A673 (cell line): Measurements from ENCODE around the gene FNDC11. TPM values are rescaled to one million over a fixed set of nuclear protein-coding genes. Genes with fewer than 3 reads are reported as not detected.

ENCODE experiments used
- BruUV-seq: library from RNA; stranded (reverse); fragments of 400-500 nt; replicated peaks from 2 replicates; lab custom pipeline; 2021; lab: Mats Ljungman, UMichigan
- CTCF ChIA-PET: fragments of 300-600 bp; sonication (Branson Sonifier 250); formaldehyde crosslinking; loops from one replicate; lab custom pipeline; 2022; ENCODE audit warnings: antibody characterized with exemption; lab: Charles Lee
- POLR2A ChIA-PET: fragments of 300-600 bp; sonication (Branson Sonifier 250); formaldehyde crosslinking; loops from one replicate; lab custom pipeline; 2022; ENCODE audit warnings: antibody characterized with exemption; ENCODE audit not compliant: low non-redundant PET; lab: Charles Lee
- DNase-seq: peaks from one replicate; pipeline ENCODE4 v3.0.0-alpha.2; 2015; ENCODE audit warnings: low spot score
- H3K27ac ChIP-seq: fragments of 200-600 bp; sonication (generic); 2 replicates; pipeline ENCODE4 v1.5.1; 2016; ENCODE audit warnings: mixed run types, low read depth, mild to moderate bottlenecking, mixed read lengths, antibody characterized with exemption, low read length; ENCODE audit not compliant: poor library complexity, severe bottlenecking
- H3K27me3 ChIP-seq: fragments of 200-600 bp; sonication (generic); replicated peaks from 2 replicates; pipeline ENCODE4 v1.6.1; 2017; ENCODE audit warnings: mixed run types, low read depth, mild to moderate bottlenecking, mixed read lengths, antibody characterized with exemption, low read length; ENCODE audit not compliant: insufficient read depth, poor library complexity
- H3K36me3 ChIP-seq: fragments of 200-600 bp; sonication (generic); 2 replicates; pipeline ENCODE4 v1.6.1; 2016; ENCODE audit warnings: mixed run types, mild to moderate bottlenecking, mixed read lengths, antibody characterized with exemption, low read length; ENCODE audit not compliant: insufficient read depth, poor library complexity, severe bottlenecking
- H3K4me1 ChIP-seq: fragments of 200-600 bp; sonication (generic); 2 replicates; pipeline ENCODE4 v1.6.1; 2017; ENCODE audit warnings: mixed run types, mild to moderate bottlenecking, mixed read lengths, antibody characterized with exemption, low read length; ENCODE audit not compliant: insufficient read depth, poor library complexity, severe bottlenecking
- H3K4me3 ChIP-seq: fragments of 200-600 bp; sonication (generic); 2 replicates; pipeline ENCODE4 v1.5.1; 2016; ENCODE audit warnings: low read depth, mixed run types, mild to moderate bottlenecking, mixed read lengths, low read length; ENCODE audit not compliant: poor library complexity, severe bottlenecking
- H3K9me3 ChIP-seq: fragments of 200-600 bp; sonication (generic); 2 replicates; pipeline ENCODE4 v1.6.1; 2016; ENCODE audit warnings: mixed run types, low read depth, mild to moderate bottlenecking, mixed read lengths, antibody characterized with exemption, low read length; ENCODE audit not compliant: poor library complexity, severe bottlenecking
- CTCF ChIP-seq: fragments of 300-800, 200-600 bp; sonication (generic); conservative IDR thresholded peaks from 2 replicates; pipeline ENCODE4 v1.5.1; 2017; ENCODE audit warnings: low read depth, mild to moderate bottlenecking, antibody characterized with exemption, low read length, moderate library complexity, mixed read lengths
- EZH2 ChIP-seq: fragments of 200-600 bp; sonication (generic); IDR thresholded peaks from 2 replicates; pipeline ENCODE4 v1.6.1; 2017; ENCODE audit warnings: borderline replicate concordance, low read depth, mild to moderate bottlenecking, mixed read lengths, antibody characterized with exemption, low read length; ENCODE audit not compliant: poor library complexity, severe bottlenecking
- intact Hi-C: fragments of 100-400 bp; cut with micrococcal nuclease; formaldehyde crosslinking; loops from one replicate; pipeline ENCODE4 v1.10.0; 2022; ENCODE audit not compliant: unreplicated experiment
- total RNA-seq: library from RNA; stranded (reverse); gene quantifications from 2 replicates; pipeline ENCODE4 v1.2.3, GENCODE V29; 2021

The FNDC11 gene
- total RNA-seq, 1 experiment from 2014 or later = 0.21 TPM

GRCh38 chr20:63594043-63594561, 40.1 kb downstream of the FNDC11 start:
- Histone ChIP-seq H3K4me1 (no peaks in the 10 kb centered on the region), H3K27me3 (no peaks in the 10 kb centered on the region), H3K9me3 (no peaks in the 10 kb centered on the region), H3K4me3 (no peak overlapping the region), H3K27ac (no peak overlapping the region), H3K36me3 (peaks cover 2% of the 10 kb centered on the region)
- intact Hi-C loops = no loop called here
- no TSS peak for BruUV-seq
- ChIA-PET POLR2A (no interaction called here), CTCF (no interaction called here)
- no peak for DNase-seq
- TF ChIP-seq EZH2 = no peak
- no peak for TF ChIP-seq CTCF

- no TSS peak for BruUV-seq
- Histone ChIP-seq H3K9me3 (no peaks in the 10 kb centered on the region), H3K27ac (no peak overlapping the region), H3K4me3 (no peak overlapping the region), H3K27me3 (no peaks in the 10 kb centered on the region), H3K4me1 (no peaks in the 10 kb centered on the region), H3K36me3 (peaks cover 2% of the 10 kb centered on the region)
- ChIA-PET POLR2A (no interaction called here), CTCF (no interaction called here)
- intact Hi-C loops = no loop called here
- no peak for DNase-seq
- TF ChIP-seq EZH2 = no peak
- TF ChIP-seq CTCF = no peak
Measured at GRCh38 chr20:63595416-63596127, 41.6 kb downstream of the FNDC11 start.

- Histone ChIP-seq H3K36me3 (peaks cover 2% of the 10 kb centered on the region), H3K4me1 (no peaks in the 10 kb centered on the region), H3K27ac (no peak overlapping the region), H3K27me3 (no peaks in the 10 kb centered on the region), H3K9me3 (no peaks in the 10 kb centered on the region), H3K4me3 (no peak overlapping the region)
- DNase-seq = no peak
- TF ChIP-seq CTCF = no peak
- TF ChIP-seq EZH2 = no peak
- ChIA-PET POLR2A (no interaction called here), CTCF (no interaction called here)
- intact Hi-C loops = no loop called here
- BruUV-seq = no TSS peak
Measured at GRCh38 chr20:63596423-63596822, 42.5 kb downstream of the FNDC11 start.
